ENCODE data around the gene C10orf62.

C10orf62 gene

GRCh38 chr10:97598407-97599271 lies 9.1 kb downstream of the C10orf62 start:
- TF ChIP-seq CTCF (IDR thresholded peaks at IDR 0.05; ENCODE audit: low read depth, low read length, missing control alignments), result no peak
- no peak overlapping the region for H3K4me3 ChIP-seq (ENCODE audit: low read depth, low read length)
- in situ Hi-C loops (cut with HindIII; ENCODE audit: low sequenced_read_pairs), result no loop called here
- DNase-seq (ENCODE audit: low read depth), result no peak

- no peak for TF ChIP-seq CTCF (IDR thresholded peaks at IDR 0.05; ENCODE audit: low read depth, low read length, missing control alignments)
- DNase-seq (ENCODE audit: low read depth), result no peak
- in situ Hi-C loops (cut with HindIII; ENCODE audit: low sequenced_read_pairs), result no loop called here
- no peak overlapping the region for H3K4me3 ChIP-seq (ENCODE audit: low read depth, low read length)
These were observed 9.7 kb downstream of the C10orf62 start for GRCh38 chr10:97599272-97599619.

- no peak for TF ChIP-seq CTCF (IDR thresholded peaks at IDR 0.05; ENCODE audit: low read depth, low read length, missing control alignments)
- in situ Hi-C loops (cut with HindIII; ENCODE audit: low sequenced_read_pairs), result no loop called here
These were observed 11.1 kb downstream of the C10orf62 start for GRCh38 chr10:97600616-97601015.

GRCh38 chr10:97601268-97602215 lies 12.0 kb downstream of the C10orf62 start:
- no peak for TF ChIP-seq CTCF (IDR thresholded peaks at IDR 0.05; ENCODE audit: low read depth, low read length, missing control alignments)
- no peak overlapping the region for H3K4me3 ChIP-seq (ENCODE audit: low read depth, low read length)
- in situ Hi-C loops (cut with HindIII; ENCODE audit: low sequenced_read_pairs), result no loop called here
- DNase-seq (ENCODE audit: low read depth), result no peak

More at GRCh38 chr10:97600616-97601015, 11.1 kb downstream of the C10orf62 start:
- DNase-seq (ENCODE audit: low read depth), result no peak
- no peak overlapping the region for H3K4me3 ChIP-seq (ENCODE audit: low read depth, low read length)

- TF ChIP-seq CTCF (IDR thresholded peaks at IDR 0.05; ENCODE audit: low read depth, low read length, missing control alignments), result no peak
- no peak for DNase-seq (ENCODE audit: low read depth)
- H3K4me3 ChIP-seq (ENCODE audit: low read depth, low read length), result no peak overlapping the region
- in situ Hi-C loops (cut with HindIII; ENCODE audit: low sequenced_read_pairs), result no loop called here
These were observed 17.6 kb downstream of the C10orf62 start for GRCh38 chr10:97607095-97607636.

GRCh38 chr10:97608991-97609561 lies 19.6 kb downstream of the C10orf62 start:
- no peak overlapping the region for H3K4me3 ChIP-seq (ENCODE audit: low read depth, low read length)
- TF ChIP-seq CTCF (IDR thresholded peaks at IDR 0.05; ENCODE audit: low read depth, low read length, missing control alignments), result no peak
- in situ Hi-C loops (cut with HindIII; ENCODE audit: low sequenced_read_pairs), result no loop called here

More at GRCh38 chr10:97608991-97609561, 19.6 kb downstream of the C10orf62 start:
- no peak for DNase-seq (ENCODE audit: low read depth)

Data from astrocyte of the cerebellum (primary cell).